GM18502 (cell line): ENCODE results near the gene CHST1.

Source experiments
- ATAC-seq: cut with Tn5 transposase; IDR thresholded peaks from one replicate; pipeline ENCODE4 v1.9.1; 2021; ENCODE audit warnings: mild to moderate bottlenecking; ENCODE audit not compliant: unreplicated experiment, poor library complexity

The CHST1 gene

DNA sequence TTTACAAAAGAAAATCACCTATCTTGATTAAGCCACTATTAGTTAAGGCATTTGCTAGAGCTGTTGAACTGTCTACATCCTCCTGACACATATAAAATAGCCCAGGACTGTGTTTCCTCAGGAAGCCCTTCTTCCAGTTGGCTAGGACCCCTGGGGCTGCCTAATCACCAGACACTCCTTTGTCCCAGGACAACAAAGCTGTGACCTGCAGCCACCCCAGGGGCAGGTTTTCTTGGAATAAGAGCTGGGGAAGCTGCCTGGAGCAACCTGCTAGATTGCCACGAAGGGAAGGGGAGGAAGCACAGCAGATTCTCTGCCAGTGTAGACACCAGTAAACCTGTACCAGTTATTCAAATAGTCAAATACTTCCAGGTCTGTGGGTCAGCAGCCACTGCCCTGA lies 17.6 kb downstream of the CHST1 start:
- no peak for ATAC-seq

DNA sequence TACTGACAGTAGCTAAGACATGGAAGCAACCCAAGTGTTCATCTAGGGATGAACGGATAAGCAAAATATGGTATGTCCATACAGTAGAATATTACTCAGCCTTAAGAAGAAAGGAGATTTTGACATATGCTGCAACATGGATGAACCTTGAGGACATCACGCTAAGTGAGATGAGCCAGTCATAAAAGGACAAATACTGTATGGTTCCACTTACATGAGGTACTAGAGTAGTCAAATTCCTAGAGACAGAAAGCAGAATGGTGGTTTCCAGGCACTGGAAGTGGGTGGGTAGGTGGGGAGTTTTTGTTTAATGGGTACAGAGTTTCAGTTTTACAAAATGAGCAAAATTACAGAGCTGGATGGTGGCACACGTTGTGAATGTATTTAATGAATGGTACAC lies 18.1 kb downstream of the CHST1 start:
- no peak for ATAC-seq

DNA sequence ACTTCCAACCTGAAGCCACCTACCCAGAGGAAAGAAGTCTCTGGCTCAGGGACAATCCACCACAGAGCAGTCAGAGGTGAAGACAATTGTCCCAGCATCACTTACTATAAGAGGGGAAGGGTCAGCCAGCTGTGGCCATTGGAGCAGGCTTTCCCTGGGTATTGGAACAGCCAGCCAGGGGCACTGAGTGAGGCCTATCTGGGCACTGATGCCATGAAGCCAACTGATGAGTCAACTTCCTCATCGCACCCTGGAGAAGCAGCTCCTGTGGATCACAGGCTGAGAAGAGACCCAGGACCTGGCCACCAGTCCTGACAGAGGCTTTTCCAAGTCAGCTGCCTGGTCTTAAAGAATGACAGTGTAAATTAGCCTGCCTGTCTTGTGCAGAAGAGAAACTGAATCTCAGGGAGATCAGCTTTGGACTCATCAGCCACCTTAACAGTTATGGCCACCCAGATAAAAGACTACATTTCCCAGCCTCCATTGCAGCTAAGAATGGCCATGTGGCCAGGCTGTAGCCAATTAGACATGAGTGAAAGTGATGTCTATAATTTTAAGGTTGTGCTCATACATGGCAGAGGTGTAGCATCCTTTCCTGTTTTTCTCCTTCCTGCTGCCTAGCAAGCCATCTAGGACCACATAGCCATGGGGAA lies 19.0 kb downstream of the CHST1 start:
- ATAC-seq: no peak

DNA sequence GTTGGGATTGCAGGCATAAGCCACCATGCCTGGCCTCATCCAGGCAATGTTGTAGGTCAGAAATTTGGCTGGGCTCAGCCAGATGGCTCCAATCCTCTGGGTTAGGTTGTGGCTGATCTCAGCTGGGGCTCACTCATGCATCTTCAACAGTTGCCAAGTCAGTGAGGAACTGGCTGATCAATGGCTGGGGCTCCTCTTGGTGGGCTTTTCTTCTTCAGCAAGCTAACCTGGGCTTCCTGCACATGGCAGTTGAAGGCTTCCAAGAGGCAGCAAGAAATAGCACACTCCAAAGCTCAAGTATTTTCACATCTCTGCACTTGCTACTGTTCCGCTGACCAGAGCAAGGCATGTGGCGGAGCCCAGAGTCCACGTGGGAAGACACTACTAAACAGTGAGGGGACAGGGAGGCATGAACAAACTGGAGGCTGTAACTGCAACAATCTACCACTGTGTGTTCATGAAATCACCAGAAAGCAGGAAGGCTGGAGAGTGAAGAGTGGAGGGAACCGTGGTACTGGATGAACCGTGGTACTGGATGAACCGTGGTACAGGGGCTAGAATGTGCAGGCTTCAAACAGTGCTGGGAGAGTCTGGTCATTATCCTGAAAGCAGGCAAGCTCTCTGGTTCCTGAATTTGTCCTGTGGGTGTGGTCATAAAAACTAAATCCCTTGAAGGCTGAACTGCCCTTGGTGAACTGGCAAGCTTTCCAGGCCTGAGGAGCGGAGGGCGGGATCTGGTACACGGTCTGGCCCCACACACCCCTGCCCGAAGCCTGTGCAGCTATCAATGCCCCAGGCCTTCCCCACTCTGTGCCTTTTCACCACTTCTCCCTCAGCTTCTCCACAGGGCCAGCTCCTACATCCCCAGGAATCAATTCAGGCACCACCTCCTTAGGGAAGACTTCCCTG lies 20.2 kb downstream of the CHST1 start:
- ATAC-seq: no peak

DNA sequence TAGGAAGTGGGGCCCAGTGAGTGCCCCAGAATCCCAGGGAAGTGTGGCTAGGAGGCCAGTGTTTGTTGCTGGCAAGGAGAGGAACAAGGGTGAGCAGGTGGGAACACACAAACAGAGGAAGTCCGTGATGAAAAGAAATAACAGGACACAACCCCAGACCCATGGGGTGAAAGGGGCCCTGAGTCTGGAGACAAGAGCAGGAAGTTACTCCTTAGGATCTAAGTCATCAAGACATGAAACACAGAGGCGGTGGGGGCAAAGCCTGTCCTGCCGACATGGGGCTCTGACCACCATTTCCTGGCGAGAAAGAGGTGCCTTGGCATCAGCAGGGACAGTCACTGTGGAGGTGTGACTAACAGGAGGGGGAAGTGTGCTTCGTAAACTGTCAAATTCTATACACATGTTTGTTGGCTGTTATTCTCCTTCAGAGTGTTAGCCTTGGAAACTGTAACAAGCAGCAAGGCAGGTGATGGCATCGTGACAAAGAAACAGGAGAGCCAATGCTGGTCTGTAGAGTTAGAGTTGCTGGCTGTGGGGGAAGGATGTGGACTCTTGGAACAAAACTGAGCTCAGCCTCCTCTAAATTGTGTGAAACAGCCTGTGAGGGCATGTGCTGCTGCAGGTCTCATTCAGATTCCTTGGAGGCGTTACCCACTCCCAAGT lies 21.7 kb downstream of the CHST1 start:
- ATAC-seq: no peak

DNA sequence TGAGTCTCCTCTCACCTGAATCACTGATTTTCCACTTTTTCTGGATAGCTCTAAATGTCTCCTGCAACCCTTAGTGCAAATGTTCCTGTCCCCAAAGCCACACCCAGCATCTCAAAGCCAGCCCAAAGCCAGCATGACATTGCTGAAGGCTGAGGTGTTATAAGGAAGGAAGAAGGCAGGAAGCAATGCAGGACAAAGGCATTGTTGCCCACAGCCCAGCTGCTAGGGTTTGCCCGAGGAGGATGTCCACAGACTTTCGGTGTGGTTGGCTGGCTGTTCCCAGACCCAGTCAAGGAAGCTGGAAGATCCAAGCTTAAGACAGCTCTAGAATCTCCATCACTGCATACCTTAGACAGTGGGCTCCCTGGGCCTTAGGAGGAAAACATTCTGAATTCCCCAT lies 23.5 kb downstream of the CHST1 start:
- ATAC-seq: no peak

DNA sequence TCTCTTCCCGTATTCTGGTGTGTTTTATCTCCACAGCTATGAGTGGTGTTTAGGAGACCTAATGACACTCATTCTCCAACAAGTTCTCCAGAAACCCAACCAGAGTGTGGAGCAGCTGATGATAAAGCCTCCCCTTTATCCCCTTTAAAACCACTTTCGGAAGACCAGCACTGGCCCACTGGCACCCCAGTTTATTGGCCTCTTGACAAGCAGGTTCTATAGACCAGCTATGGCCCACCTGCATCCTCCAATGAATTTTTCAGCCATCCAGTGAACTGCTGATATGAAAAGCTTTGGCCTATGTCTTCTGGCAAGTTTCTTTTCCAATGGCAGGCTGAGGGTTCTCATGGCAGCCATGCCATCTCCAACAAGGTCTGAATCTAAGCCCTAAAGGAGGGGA lies 27.4 kb downstream of the CHST1 start:
- ATAC-seq: no peak

DNA sequence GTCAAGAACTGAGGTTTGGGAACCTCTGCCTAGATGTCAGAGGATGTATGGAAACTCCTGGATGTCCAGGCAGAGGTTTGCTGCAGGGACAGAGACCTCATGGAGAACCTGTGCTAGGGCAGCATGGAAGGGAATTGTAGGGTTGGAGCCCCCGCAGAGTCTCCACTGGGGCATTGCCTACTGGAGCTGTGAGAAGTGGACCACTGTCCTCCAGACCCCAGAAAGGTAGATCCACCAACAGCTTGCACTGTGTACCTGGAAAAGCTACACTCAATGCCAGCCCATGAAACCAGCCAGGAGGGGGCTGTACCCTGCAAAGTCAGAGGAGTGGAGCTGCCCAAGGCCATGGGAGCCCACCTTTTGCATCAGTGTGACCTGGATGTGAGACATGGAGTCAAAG lies 29.5 kb downstream of the CHST1 start:
- no peak for ATAC-seq

DNA sequence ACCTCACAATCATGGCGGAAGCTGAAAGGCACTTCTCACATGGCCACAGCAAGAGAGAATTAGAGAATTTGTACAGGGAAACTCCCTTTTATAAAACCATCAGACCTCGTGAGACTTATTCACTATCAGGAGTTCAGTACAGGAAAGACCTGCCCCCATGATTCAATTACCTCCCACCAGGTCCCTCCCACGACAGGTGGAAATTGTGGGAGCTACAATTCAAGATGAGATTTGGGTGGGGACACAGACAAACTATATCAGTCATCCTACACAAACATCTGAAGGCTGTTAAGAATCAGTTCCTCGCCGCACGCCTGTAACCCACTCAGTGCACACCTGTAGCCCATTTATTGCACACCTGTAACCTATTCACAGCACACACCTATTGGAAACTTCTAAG lies 39.8 kb downstream of the CHST1 start:
- no peak for ATAC-seq

DNA sequence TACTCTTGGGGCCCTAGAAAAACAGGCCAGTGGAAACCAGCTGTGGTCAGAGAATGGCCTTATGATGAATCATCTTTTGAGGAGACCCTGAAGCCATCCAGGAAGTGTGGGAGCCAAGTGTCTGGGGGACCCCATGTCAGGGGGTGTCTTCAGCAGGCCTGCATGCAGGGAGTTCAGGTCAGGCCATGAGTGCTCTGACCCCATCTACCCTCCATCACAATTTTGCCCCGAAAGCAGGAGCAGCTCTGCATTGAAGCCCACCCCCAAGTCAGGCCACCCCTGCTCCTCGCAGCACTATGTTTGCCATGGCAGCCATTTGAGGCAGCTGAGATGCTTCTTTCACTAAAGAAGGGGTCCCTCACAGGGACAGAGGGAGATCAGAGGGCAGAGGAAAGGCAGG lies 41.3 kb downstream of the CHST1 start:
- ATAC-seq: no peak

DNA sequence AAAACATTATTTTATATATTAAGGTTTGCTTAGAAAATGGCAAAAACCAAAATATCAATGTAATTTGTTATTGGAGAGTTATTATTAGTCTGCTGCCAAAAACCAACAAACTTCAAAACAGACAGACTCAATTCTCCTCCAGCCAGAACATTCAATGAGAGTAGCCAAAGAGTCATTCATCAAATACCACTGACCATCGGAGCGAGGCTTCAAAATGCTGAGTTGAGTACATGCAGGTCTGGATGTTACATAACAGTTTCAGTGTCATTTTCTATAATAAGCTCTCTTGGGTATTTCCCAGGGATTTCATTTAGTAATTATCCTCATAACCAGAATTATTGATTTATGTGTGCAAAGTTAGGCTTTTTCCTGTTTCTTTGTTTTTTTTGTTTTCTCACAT lies 42.6 kb downstream of the CHST1 start:
- no peak for ATAC-seq

DNA sequence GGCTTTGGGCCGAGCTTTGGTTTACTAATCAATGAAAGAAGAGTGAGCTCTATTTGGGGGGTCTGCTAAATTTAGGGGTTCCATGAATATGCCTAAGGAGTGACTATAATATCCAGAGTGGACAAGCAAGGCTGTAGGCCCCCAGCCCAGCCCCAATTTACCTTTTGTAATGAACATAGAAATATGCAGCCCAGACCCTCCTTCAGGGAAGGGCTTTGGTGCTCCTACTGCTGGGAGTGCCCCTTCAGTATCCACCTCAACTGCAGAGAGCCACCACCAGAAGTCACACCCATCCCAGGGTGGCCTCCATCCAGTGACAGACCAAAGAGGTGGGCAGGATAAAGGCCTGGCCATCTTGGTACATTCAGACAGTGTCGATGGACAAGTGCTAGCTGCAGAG lies 43.1 kb downstream of the CHST1 start:
- ATAC-seq: no peak

DNA sequence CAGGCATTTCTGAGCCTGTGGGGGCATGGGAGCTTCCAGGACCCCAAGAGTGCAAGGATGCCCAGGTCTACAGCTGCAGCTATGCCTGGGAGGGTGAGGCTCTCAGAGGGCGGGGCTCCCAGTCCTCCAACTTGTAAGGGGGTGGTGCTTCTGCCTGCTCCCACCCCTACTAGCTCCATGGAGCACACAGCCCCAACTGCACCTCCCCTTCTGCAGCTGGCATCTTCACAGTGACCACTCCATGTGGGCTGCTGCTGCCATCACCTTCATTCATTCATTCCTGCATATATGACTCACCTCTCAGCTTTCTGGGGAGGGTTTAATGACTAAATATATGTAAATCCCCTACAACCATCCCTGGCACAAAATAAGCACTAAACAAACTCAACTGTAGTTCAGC lies 43.8 kb downstream of the CHST1 start:
- no peak for ATAC-seq

DNA sequence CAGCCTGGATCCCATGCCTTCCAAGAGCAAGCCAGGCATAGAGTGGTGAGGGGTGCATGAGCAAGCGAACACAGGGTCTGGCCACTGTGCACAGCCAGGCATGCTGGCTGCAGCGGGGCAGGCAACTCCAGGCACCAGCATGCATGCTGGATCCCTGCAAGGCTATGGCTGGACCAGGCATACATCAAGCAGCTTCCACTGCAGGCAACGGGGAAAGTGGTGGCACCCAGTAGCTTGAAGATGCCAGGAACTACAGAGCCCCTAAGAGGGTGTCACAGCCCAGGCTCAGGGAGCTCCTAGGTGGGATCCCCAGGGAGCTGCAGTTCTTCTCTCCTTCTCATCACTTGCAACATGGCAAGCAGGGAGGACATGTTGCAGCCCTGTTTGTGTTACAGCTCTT lies 45.2 kb downstream of the CHST1 start:
- no peak for ATAC-seq

DNA sequence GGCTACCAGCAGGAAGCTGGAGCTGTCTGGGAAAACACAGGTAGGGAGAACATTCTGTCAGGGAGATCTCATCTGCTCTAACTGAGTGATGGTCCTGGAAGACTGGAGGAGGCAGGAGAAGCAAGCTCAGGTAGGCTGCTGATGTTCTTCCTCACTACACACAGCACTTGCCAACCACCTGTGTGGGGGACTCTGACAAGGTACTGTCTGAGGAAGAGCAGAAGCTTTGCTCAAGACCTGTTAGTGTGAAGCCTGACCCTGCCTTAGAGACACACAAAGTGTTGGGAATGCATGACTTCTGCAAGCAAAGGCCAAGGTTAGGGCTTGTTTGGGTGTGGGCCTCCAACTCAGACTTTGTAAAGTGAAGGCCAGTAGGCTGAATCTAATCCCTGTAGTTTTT lies 46.5 kb downstream of the CHST1 start:
- ATAC-seq: no peak

DNA sequence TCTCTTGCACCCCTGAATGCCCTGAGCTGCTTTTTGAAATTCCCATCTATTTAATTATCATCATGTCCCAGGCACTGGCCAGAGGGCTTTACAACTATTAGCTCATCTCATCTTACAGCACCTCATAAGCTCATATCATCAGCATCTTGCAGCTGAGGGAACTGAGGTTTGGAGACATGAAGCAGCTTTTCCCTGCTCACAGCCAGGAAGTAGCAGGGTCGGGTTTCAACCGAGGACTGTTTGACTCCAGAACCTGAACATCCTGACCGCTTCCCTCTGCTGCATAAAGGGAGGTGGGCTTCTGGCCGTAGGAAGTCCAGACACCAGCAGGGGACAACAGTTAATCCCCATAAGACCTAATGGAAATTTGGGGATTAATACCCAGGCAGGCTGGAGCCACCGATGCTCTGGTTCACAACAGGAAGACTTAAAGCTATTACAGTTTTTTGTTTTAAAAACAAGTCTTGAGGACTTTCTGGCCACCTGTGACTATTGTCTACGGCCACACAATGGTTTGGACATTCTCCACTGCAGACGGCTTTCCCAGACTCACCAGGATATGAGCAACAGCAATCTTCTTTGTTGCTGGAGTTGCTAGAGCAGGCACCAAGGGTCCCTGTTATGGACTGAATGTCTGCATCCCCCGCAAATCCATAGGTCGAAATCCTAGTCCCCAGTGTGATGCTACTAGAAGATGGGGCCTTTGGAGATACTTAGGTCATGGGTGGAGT lies 47.4 kb downstream of the CHST1 start:
- ATAC-seq: no peak

DNA sequence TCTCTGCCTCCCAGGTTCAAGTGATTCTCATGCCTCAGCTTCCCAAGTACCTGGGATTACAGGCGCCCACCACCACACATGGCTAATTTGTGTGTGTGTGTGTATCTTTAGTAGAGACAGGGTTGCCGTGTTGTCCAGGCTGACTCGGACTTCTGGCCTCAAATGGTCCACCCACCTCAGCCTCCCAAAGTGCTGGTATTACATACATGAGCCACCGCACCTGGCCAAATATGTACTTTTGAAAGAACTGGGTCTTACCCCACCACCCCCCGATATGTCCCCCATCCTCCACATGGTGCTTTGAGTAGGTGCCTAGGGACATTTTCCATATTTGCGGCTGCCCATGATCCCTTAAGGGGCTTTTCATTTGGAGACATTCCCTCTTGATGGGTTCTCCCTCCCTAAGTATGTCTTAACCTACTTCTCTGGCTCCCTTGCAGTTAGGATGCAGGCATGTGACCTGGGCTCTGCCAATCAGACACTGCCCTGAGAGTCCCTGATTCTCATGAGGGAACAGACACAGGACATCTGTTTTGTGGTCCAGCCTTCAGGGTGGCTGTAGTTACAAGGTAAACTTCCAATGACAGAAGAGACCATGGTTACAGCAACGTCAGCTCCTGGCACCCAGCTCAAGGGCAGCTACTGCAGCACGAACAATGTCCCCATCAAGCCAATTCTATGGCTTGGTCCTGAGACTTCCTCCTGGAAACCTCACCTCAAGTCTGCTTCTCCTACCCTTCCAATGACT lies 48.4 kb downstream of the CHST1 start:
- no peak for ATAC-seq

DNA sequence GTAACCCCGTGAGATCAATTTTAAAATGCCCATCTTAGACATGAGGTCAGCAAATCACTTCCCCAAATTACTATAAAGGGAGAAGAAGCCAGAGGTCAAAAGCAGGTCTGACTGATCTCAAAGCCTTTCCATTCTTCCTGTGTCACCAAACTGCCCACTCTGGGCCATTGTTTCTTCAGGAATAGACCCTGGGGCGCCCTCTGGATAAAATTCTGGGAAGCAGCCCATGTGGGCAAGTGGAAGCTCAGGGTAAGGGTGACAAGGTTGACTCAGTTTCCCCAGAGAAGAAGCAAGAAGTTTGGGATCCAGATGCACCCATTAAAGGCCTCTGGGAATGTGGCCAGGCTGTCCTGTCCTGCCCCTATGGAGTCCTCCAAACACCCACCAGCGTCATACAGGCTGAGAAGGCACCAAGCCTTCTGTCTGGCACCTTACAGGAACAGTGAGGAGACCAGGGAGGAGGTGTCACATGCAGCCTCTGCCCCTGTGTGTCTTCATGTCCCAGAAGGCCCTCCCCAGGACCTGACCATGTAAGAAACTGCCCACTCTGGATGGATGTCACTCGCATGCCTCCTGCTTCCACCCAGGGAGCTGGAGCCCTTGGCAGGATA lies 50.1 kb downstream of the CHST1 start:
- ATAC-seq: no peak

DNA sequence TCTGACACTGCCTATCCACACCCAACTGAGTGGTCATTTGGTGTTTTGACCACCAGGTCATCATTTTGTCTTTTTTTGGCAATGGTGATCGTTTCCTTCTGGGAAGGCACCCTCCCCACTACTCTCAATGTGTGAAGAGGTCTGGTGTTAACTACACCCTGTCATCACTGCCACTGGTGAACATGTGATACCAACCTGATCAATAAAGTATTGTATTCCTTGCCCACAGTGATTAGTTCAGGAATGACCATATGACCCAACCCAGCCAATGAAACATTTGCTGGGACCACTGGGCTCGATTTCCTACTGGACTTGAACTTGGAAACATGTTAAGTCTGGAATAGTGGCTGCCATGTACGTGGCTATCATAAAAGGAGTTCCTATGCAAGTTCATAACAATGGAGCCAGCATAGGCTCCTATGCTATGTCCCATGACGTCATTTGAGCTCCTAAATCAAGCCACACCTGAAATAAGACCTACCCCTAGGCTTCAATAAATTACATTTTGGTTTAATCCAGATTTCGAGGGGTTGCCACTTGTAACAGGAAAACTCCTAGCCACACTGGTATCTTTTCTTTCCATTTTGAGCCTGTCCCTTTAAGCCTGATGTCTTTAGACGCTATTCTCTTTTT lies 51.1 kb downstream of the CHST1 start:
- ATAC-seq: no peak
